Measurements from ENCODE around the gene ATRN. TPM values are rescaled to one million over a fixed set of nuclear protein-coding genes. Genes with fewer than 3 reads are reported as not detected.
A peak's percentile ranks its signal among the peaks of the same experiment; 100 is the strongest.

ATRN gene
- total and polyA plus RNA-seq, 2 donors (not counting 3 experiments of a cell fraction or from before 2014, with no cell fraction given) = 32.3 to 33.1 TPM

DNA sequence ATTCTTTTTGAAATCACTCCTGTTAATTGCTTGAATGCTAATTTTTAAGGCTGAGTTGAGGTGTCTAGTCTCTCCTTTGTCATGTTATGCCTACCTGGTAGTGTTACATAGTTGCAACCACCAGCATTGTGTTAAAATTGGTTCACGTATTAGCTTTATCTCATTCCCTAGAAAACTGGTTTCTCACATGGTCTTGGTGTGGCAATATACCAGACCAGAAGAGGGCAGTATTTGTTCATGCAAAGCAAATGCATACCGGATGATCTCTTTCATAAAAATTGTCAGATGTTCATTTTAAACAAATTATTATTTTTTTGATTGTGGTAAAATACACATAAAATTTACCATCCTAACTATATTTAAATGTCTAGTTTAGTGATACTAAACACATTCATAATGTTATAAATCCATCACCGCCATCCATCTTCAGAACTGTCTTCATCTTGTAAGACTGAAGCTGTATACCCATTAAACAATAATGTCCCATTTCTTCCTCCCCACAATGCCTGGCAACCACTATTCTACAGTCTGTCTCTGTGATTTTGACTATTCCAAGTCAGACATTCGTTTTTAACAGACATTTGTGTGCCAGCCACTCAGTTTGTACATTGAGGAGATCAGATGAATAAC is 92.8 kb downstream of the ATRN start:
- Histone ChIP-seq H3K27me3 (ENCODE audit: control insufficient read depth in 2 of 2, insufficient read depth in 2 of 2, low read length in 2 of 2) (no peaks in the 10 kb centered on the region), H4K20me1 (replicated peaks; ENCODE audit: control insufficient read depth, extremely low read depth, insufficient read depth, low read length) (no peaks in the 10 kb centered on the region), H3K9me3 (replicated peaks; ENCODE audit: control insufficient read depth, insufficient read depth, low read length) (no peaks in the 10 kb centered on the region), H3K79me2 (ENCODE audit: control insufficient read depth, insufficient read depth, low read length) (no peaks in the 10 kb centered on the region), H3K27ac (ENCODE audit: insufficient read depth, low read depth, low read length) (no peak overlapping the region), H3K9ac (replicated peaks; ENCODE audit: extremely low read depth, insufficient read depth, low read length) (no peak overlapping the region), H3K9me1 (replicated peaks; ENCODE audit: control insufficient read depth, extremely low read depth, insufficient read depth, low read length) (no peaks in the 10 kb centered on the region), H2AFZ (ENCODE audit: low read depth, low read length) (no peak overlapping the region), H3K4me1 (ENCODE audit: control insufficient read depth, extremely low read depth, insufficient read depth, low read length) (no peaks in the 10 kb centered on the region), H3K4me2 (ENCODE audit: insufficient read depth, low read length) (no peak overlapping the region), H3K4me3 (replicated peaks in 1 of 3; ENCODE audit: insufficient read depth in 1 of 3, low read depth in 1 of 3, low read length in 3 of 3) (no peak overlapping the region), H3K36me3 (ENCODE audit: control insufficient read depth in 2 of 2, extremely low read depth in 1 of 2, insufficient read depth in 2 of 2, low read length in 2 of 2) (no peaks in the 10 kb centered on the region)
- dilution Hi-C loops (cut with MboI; ENCODE audit: extremely low pct_ligation_motif_present, low sequenced_read_pairs) (no loop called here), intact Hi-C loops (cut with micrococcal nuclease) (loop anchor here (2.0 kb wide), 1 partner anchor 69 kb away; no protein-coding TSS in a partner anchor)
- no TSS peak for BruUV-seq (replicated peaks)
- FAIRE-seq (peak; percentile 73), DNase-seq (ENCODE audit: low read depth, low spot score) (peak; percentile 58)
- POLR2A ChIA-PET = no interaction called here
- TF ChIP-seq, protein P1, sequence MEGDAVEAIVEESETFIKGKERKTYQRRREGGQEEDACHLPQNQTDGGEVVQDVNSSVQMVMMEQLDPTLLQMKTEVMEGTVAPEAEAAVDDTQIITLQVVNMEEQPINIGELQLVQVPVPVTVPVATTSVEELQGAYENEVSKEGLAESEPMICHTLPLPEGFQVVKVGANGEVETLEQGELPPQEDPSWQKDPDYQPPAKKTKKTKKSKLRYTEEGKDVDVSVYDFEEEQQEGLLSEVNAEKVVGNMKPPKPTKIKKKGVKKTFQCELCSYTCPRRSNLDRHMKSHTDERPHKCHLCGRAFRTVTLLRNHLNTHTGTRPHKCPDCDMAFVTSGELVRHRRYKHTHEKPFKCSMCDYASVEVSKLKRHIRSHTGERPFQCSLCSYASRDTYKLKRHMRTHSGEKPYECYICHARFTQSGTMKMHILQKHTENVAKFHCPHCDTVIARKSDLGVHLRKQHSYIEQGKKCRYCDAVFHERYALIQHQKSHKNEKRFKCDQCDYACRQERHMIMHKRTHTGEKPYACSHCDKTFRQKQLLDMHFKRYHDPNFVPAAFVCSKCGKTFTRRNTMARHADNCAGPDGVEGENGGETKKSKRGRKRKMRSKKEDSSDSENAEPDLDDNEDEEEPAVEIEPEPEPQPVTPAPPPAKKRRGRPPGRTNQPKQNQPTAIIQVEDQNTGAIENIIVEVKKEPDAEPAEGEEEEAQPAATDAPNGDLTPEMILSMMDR (IDR thresholded peaks at IDR 0.05; ENCODE audit: extremely low read depth in 1 of 2, insufficient read depth in 1 of 2, low read depth in 1 of 2, low read length in 2 of 2) = peak; percentile 48 to 55
- no peak for TF ChIP-seq JUN (IDR thresholded peaks at IDR 0.05; ENCODE audit: borderline replicate concordance, insufficient read depth, insufficient read length, low read depth)
- CTCF ChIA-PET = interaction anchor here (0.6 to 3.9 kb wide), 47 partner anchors 9 to 255 kb away, joined by 3 to 73 read pairs (median 5); partner anchors contain the start of genes ADAM33, ATRN and SIGLEC1

DNA sequence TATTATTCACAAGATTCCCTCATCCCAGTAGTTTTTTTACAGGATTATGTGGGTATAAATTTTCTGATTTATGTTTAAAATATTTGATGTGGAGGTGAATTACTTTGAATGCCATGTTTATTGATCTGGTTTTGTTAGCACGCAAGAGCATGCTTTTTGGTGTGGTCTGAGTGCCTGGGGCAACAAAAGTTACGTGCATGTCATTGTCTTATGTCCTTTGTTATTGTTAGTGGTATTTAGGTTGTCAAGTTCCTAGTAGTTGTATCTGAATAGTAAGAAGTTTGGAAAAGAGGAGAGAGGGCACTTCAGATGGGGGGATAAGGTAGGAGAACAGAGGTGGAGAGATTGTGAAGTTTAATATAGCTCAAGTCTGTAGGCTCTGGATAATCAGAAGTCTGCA is 95.0 kb downstream of the ATRN start:
- H3K27me3 ChIP-seq (ENCODE audit: control insufficient read depth in 2 of 2, insufficient read depth in 2 of 2, low read length in 2 of 2) = no peaks in the 10 kb centered on the region
- H3K9me3 ChIP-seq (replicated peaks; ENCODE audit: control insufficient read depth, insufficient read depth, low read length) = no peaks in the 10 kb centered on the region
- dilution Hi-C loops (cut with MboI; ENCODE audit: extremely low pct_ligation_motif_present, low sequenced_read_pairs) = no loop called here
- H2AFZ ChIP-seq (ENCODE audit: low read depth, low read length) = no peak overlapping the region
- no peak overlapping the region for H3K4me2 ChIP-seq (ENCODE audit: insufficient read depth, low read length)
- no peak overlapping the region for H3K27ac ChIP-seq (ENCODE audit: insufficient read depth, low read depth, low read length)
- ChIA-PET CTCF (interaction anchor here (1.6 kb wide), 1 partner anchor 144 kb away, joined by 5 read pairs; no protein-coding TSS in a partner anchor), POLR2A (no interaction called here)
- no peaks in the 10 kb centered on the region for H3K79me2 ChIP-seq (ENCODE audit: control insufficient read depth, insufficient read depth, low read length)
- no peaks in the 10 kb centered on the region for H3K9me1 ChIP-seq (replicated peaks; ENCODE audit: control insufficient read depth, extremely low read depth, insufficient read depth, low read length)
- DNase-seq (ENCODE audit: low read depth, low spot score) = no peak
- FAIRE-seq = no peak
- no peak for TF ChIP-seq MYC (IDR thresholded peaks at IDR 0.05; ENCODE audit: low read depth, low read length)
- TF ChIP-seq, protein P2, sequence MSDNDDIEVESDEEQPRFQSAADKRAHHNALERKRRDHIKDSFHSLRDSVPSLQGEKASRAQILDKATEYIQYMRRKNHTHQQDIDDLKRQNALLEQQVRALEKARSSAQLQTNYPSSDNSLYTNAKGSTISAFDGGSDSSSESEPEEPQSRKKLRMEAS (IDR thresholded peaks at IDR 0.05; ENCODE audit: insufficient read depth, insufficient read length) = no peak
- TF ChIP-seq FOS (IDR thresholded peaks at IDR 0.05; ENCODE audit: borderline replicate concordance, insufficient read depth, low read length) = no peak
- no peak for TF ChIP-seq GATA2 (IDR thresholded peaks at IDR 0.05; ENCODE audit: insufficient read depth, insufficient read length, low read depth, low read length)
- TF ChIP-seq POLR2AphosphoS5 (IDR thresholded peaks at IDR 0.05; ENCODE audit: insufficient read depth, low read depth, low read length) = no peak
- no peak for TF ChIP-seq EZH2 (IDR thresholded peaks at IDR 0.05; ENCODE audit: borderline replicate concordance, low read depth, low read length, severe bottlenecking)
- no peak for TF ChIP-seq JUN (IDR thresholded peaks at IDR 0.05; ENCODE audit: borderline replicate concordance, insufficient read depth, insufficient read length, low read depth)
- TF ChIP-seq POLR2A (IDR thresholded peaks at IDR 0.05; ENCODE audit: low read depth, low read length) = no peak
- TF ChIP-seq, protein P1 (IDR thresholded peaks at IDR 0.05; ENCODE audit: extremely low read depth in 1 of 2, insufficient read depth in 1 of 2, low read depth in 1 of 2, low read length in 2 of 2) = no peak
- H4K20me1 ChIP-seq (replicated peaks; ENCODE audit: control insufficient read depth, extremely low read depth, insufficient read depth, low read length) = no peaks in the 10 kb centered on the region
- intact Hi-C loops (cut with micrococcal nuclease) = no loop called here
- H3K36me3 ChIP-seq (ENCODE audit: control insufficient read depth in 2 of 2, extremely low read depth in 1 of 2, insufficient read depth in 2 of 2, low read length in 2 of 2) = no peaks in the 10 kb centered on the region
- H3K9ac ChIP-seq (replicated peaks; ENCODE audit: extremely low read depth, insufficient read depth, low read length) = no peak overlapping the region
- no peaks in the 10 kb centered on the region for H3K4me1 ChIP-seq (ENCODE audit: control insufficient read depth, extremely low read depth, insufficient read depth, low read length)
- BruUV-seq (replicated peaks) = no TSS peak
- no peak overlapping the region for H3K4me3 ChIP-seq (replicated peaks in 1 of 3; ENCODE audit: insufficient read depth in 1 of 3, low read depth in 1 of 3, low read length in 3 of 3)
